ENCODE results near the gene CASKIN1. TPM values are rescaled to one million over a fixed set of nuclear protein-coding genes. Genes with fewer than 3 reads are reported as not detected.
"Not testable (repeated sequence)": the region's sequence is repeated elsewhere in the genome, so short reads cannot be mapped to it uniquely, and the experiment has no call there.

The CASKIN1 gene
- 1 to 10 TPM; 5.9 to 6.1 TPM for total RNA-seq
- long read RNA-seq: 0 reads

GRCh38 chr16:2196162-2196980, at the start of gene CASKIN1:
Gene CASKIN1 (minus strand): TSS chr16:2196605. CDS start chr16:2196432, 173 bp downstream.
- no peak for DNase-seq
- peak in 1 of 2 donors; percentile 50 for ATAC-seq
- intact Hi-C loops (cut with DNase I): no loop called here

GRCh38 chr16:2244926-2245795, 48.8 kb upstream of the CASKIN1 start:
- intact Hi-C loops (cut with DNase I): no loop called here
- no peak for DNase-seq

GRCh38 chr16:2244301-2244700, 47.9 kb upstream of the CASKIN1 start:
- ATAC-seq (no peak), DNase-seq (no peak)
- intact Hi-C loops (cut with DNase I): no loop called here

More at GRCh38 chr16:2244926-2245795, 48.8 kb upstream of the CASKIN1 start:
- ATAC-seq: no peak

GRCh38 chr16:2243781-2244180, 47.4 kb upstream of the CASKIN1 start:
- DNase-seq (no peak), ATAC-seq (no peak)
- intact Hi-C loops (cut with DNase I): no loop called here

- intact Hi-C loops (cut with DNase I): no loop called here
- no peak for DNase-seq
- ATAC-seq: no peak
Measured at GRCh38 chr16:2243031-2243528, 46.7 kb upstream of the CASKIN1 start.

- ATAC-seq (no peak), DNase-seq (no peak)
- intact Hi-C loops (cut with DNase I): no loop called here
Measured at GRCh38 chr16:2242598-2242997, 46.2 kb upstream of the CASKIN1 start.

GRCh38 chr16:2240331-2240730, 43.9 kb upstream of the CASKIN1 start:
- ATAC-seq; DNase-seq; intact Hi-C loops (cut with DNase I): not testable (repeated sequence)

- intact Hi-C loops (cut with DNase I): no loop called here
- DNase-seq: no peak
- ATAC-seq: no peak
Measured at GRCh38 chr16:2238838-2239675, 42.7 kb upstream of the CASKIN1 start.

- DNase-seq (no peak), ATAC-seq (peak; percentile 2 to 6)
- intact Hi-C loops (cut with DNase I): no loop called here
Measured at GRCh38 chr16:2238150-2238837, 41.9 kb upstream of the CASKIN1 start.

GRCh38 chr16:2237493-2238149, 41.2 kb upstream of the CASKIN1 start:
- ATAC-seq (peak; percentile 12 to 32), DNase-seq (no peak)
- intact Hi-C loops (cut with DNase I): no loop called here

- intact Hi-C loops (cut with DNase I): no loop called here
- ATAC-seq (peak in 1 of 2 donors; percentile 1), DNase-seq (no peak)
Measured at GRCh38 chr16:2237102-2237482, 40.7 kb upstream of the CASKIN1 start.

- intact Hi-C loops (cut with DNase I): no loop called here
- DNase-seq (peak; percentile 55), ATAC-seq (peak; percentile 45 to 48)
Measured at GRCh38 chr16:2236337-2237101, 40.1 kb upstream of the CASKIN1 start, which contains the start of gene DNASE1L2. Gene DNASE1L2 (plus strand): TSS chr16:2236444. CDS start chr16:2236817, 373 bp downstream.

- intact Hi-C loops (cut with DNase I): no loop called here
- DNase-seq (no peak), ATAC-seq (no peak)
Measured at GRCh38 chr16:2235695-2236336, 39.4 kb upstream of the CASKIN1 start.

GRCh38 chr16:2235234-2235651, 38.8 kb upstream of the CASKIN1 start:
- ATAC-seq (no peak), DNase-seq (no peak)

GRCh38 chr16:2234813-2235170, 38.4 kb upstream of the CASKIN1 start:
- DNase-seq (no peak), ATAC-seq (no peak)
- intact Hi-C loops (cut with DNase I): no loop called here

More at GRCh38 chr16:2235234-2235651, 38.8 kb upstream of the CASKIN1 start:
- intact Hi-C loops (cut with DNase I): no loop called here

All from left cardiac atrium (tissue), 4 donors.